HG03469 (cell line): ENCODE results near the gene DNTTIP2.
A peak's percentile ranks its signal among the peaks of the same experiment; 100 is the strongest.
"Not testable (repeated sequence)": the region's sequence is repeated elsewhere in the genome, so short reads cannot be mapped to it uniquely, and the experiment has no call there.

ENCODE experiments used
- ATAC-seq: cut with Tn5 transposase; IDR thresholded peaks from one replicate; pipeline ENCODE4 v1.9.1; 2021; ENCODE audit warnings: mild to moderate bottlenecking, moderate library complexity, moderate number of reproducible peaks; ENCODE audit not compliant: unreplicated experiment

DNTTIP2 gene

GRCh38 chr1:93878889-93879586, at the start of gene DNTTIP2:
Gene DNTTIP2 (minus strand): TSS chr1:93879206. CDS start chr1:93879148, 58 bp downstream.
- ATAC-seq = peak; percentile 84

GRCh38 chr1:93925206-93925605, 46.2 kb upstream of the DNTTIP2 start:
- no peak for ATAC-seq

GRCh38 chr1:93919780-93920179, 40.8 kb upstream of the DNTTIP2 start:
- ATAC-seq = no peak

- ATAC-seq = no peak
These were observed 38.3 kb upstream of the DNTTIP2 start for GRCh38 chr1:93917302-93917701.

GRCh38 chr1:93910880-93911279, 31.9 kb upstream of the DNTTIP2 start:
- ATAC-seq = not testable (repeated sequence)

GRCh38 chr1:93910305-93910704, 31.3 kb upstream of the DNTTIP2 start:
- no peak for ATAC-seq

GRCh38 chr1:93909146-93910050, 30.4 kb upstream of the DNTTIP2 start, which contains the start of gene GCLM:
Gene GCLM (minus strand): TSS chr1:93909430. CDS start chr1:93909163, 267 bp downstream.
- ATAC-seq = peak; percentile 86

- ATAC-seq = peak; percentile 27
These were observed 29.6 kb upstream of the DNTTIP2 start for GRCh38 chr1:93908394-93909145.

- ATAC-seq = no peak
These were observed 28.7 kb upstream of the DNTTIP2 start for GRCh38 chr1:93907718-93908117.

GRCh38 chr1:93906480-93906879, 27.5 kb upstream of the DNTTIP2 start:
- ATAC-seq = no peak

GRCh38 chr1:93905734-93906133, 26.7 kb upstream of the DNTTIP2 start:
- ATAC-seq = no peak

- no peak for ATAC-seq
These were observed 26.0 kb upstream of the DNTTIP2 start for GRCh38 chr1:93905051-93905450.

- ATAC-seq = no peak
These were observed 25.2 kb upstream of the DNTTIP2 start for GRCh38 chr1:93904228-93904627.

GRCh38 chr1:93900723-93901504, 21.9 kb upstream of the DNTTIP2 start:
- no peak for ATAC-seq

- ATAC-seq = no peak
These were observed 20.7 kb upstream of the DNTTIP2 start for GRCh38 chr1:93899543-93900207.

GRCh38 chr1:93888900-93889299, 9.9 kb upstream of the DNTTIP2 start:
- no peak for ATAC-seq

GRCh38 chr1:93882269-93882668, 3.3 kb upstream of the DNTTIP2 start:
- no peak for ATAC-seq

GRCh38 chr1:93880731-93881130, 1.7 kb upstream of the DNTTIP2 start:
- ATAC-seq = no peak

- peak; percentile 25 for ATAC-seq
These were observed 511 bp downstream of the DNTTIP2 start for GRCh38 chr1:93878501-93878888.

- no peak for ATAC-seq
These were observed 1.5 kb downstream of the DNTTIP2 start for GRCh38 chr1:93877529-93877928.
